IMR-90 (cell line): ENCODE results near the gene SLC4A9. TPM values are rescaled to one million over a fixed set of nuclear protein-coding genes. Genes with fewer than 3 reads are reported as not detected.
A peak's percentile ranks its signal among the peaks of the same experiment; 100 is the strongest.

Source experiments
- ATAC-seq: fragments of 200-7000 bp; cut with Tn5 transposase; 2 replicates; pipeline ENCODE4 v1.9.1; 2020; ENCODE audit warnings: low read depth, mild to moderate bottlenecking, moderate library complexity
- BruUV-seq: library from RNA; stranded (reverse); fragments of 400-500 nt; replicated peaks from 2 replicates; lab custom pipeline; 2021; lab: Mats Ljungman, UMichigan
- CTCF ChIA-PET: fragments of 300-600 bp; formaldehyde crosslinking; extraction: SDS; loops from one replicate; lab custom pipeline; 2021; ENCODE audit warnings: antibody characterized with exemption; lab: Yijun Ruan, JAX
- POLR2A ChIA-PET: fragments of 300-600 bp; sonication (Branson Sonifier 250); formaldehyde crosslinking; loops from one replicate; lab custom pipeline; 2022; ENCODE audit warnings: antibody characterized with exemption; ENCODE audit not compliant: unreplicated experiment; lab: Charles Lee
- DNase-seq: peaks from one replicate; pipeline ENCODE4 v3.0.0; 2013
- H2AFZ ChIP-seq: replicated peaks from 2 replicates; pipeline ENCODE3; 2013; ENCODE audit warnings: low read length, mild to moderate bottlenecking; ENCODE audit not compliant: poor library complexity
- H2AK5ac ChIP-seq: 2 replicates; pipeline ENCODE4 v1.6.1; 2013; ENCODE audit warnings: low read depth, low read length, inconsistent platforms
- H2AK9ac ChIP-seq: replicated peaks from 2 replicates; pipeline ENCODE3; 2013; ENCODE audit warnings: mild to moderate bottlenecking, low read depth, low read length, moderate library complexity; ENCODE audit not compliant: poor library complexity
- H2BK120ac ChIP-seq: 2 replicates; pipeline ENCODE4 v1.6.1; 2013; ENCODE audit warnings: low read depth, low read length, inconsistent platforms
- H2BK15ac ChIP-seq: 3 replicates; pipeline ENCODE4 v1.6.1; 2013; ENCODE audit warnings: low read depth, low read length, inconsistent platforms
- H2BK20ac ChIP-seq: 2 replicates; pipeline ENCODE4 v1.6.1; 2013; ENCODE audit warnings: low read depth, mild to moderate bottlenecking, inconsistent platforms, low read length, moderate library complexity
- H2BK5ac ChIP-seq: 2 replicates; pipeline ENCODE4 v1.6.1; 2013; ENCODE audit warnings: mild to moderate bottlenecking, low read depth, low read length, inconsistent platforms; ENCODE audit not compliant: poor library complexity, severe bottlenecking
- H3K14ac ChIP-seq: replicated peaks from 2 replicates; pipeline ENCODE4 v1.6.1; 2013; ENCODE audit warnings: low read depth, low read length, inconsistent platforms
- H3K18ac ChIP-seq: 2 replicates; pipeline ENCODE4 v1.6.1; 2013; ENCODE audit warnings: low read depth, low read length, control low read depth
- H3K23ac ChIP-seq: 2 replicates; pipeline ENCODE4 v1.6.1; 2013; ENCODE audit warnings: low read depth, low read length, inconsistent platforms
- H3K27ac ChIP-seq: 2 replicates; pipeline ENCODE4 v1.5.1; 2013; ENCODE audit warnings: mild to moderate bottlenecking, control low read depth, low read length; ENCODE audit not compliant: insufficient read depth
- H3K27me3 ChIP-seq: 2 replicates; pipeline ENCODE4 v1.6.1; 2013; ENCODE audit warnings: low read length; ENCODE audit not compliant: control insufficient read depth, insufficient read depth
- H3K36me3 ChIP-seq: 2 replicates; pipeline ENCODE4 v1.6.1; 2013; ENCODE audit warnings: low read length, mixed read lengths; ENCODE audit not compliant: control insufficient read depth, insufficient read depth
- H3K4ac ChIP-seq: 2 replicates; pipeline ENCODE4 v1.6.1; 2013; ENCODE audit warnings: low read depth, low read length, inconsistent platforms
- H3K4me1 ChIP-seq: 2 replicates; pipeline ENCODE4 v1.6.1; 2013; ENCODE audit warnings: low read length, mixed read lengths; ENCODE audit not compliant: control insufficient read depth, insufficient read depth
- H3K4me2 ChIP-seq: 2 replicates; pipeline ENCODE4 v1.6.1; 2013; ENCODE audit warnings: low read depth, mild to moderate bottlenecking, control low read depth, low read length, moderate library complexity
- H3K4me3 ChIP-seq: 2 replicates; pipeline ENCODE4 v1.5.1; 2013; ENCODE audit warnings: low read depth, mild to moderate bottlenecking, control low read depth, low read length, moderate library complexity; ENCODE audit not compliant: insufficient read depth
- H3K56ac ChIP-seq: 2 replicates; pipeline ENCODE4 v1.6.1; 2013; ENCODE audit warnings: low read length, inconsistent platforms; ENCODE audit not compliant: insufficient read depth; ENCODE audit errors: extremely low read depth
- H3K79me1 ChIP-seq, 2 experiments: 2 replicates each; pipeline ENCODE4 v1.6.1; 2013; ENCODE audit warnings: low read length in 2 of 2, inconsistent platforms in 1 of 2, low read depth in 1 of 2
- H3K9ac ChIP-seq: 2 replicates; pipeline ENCODE4 v1.6.1; 2013; ENCODE audit warnings: low read depth, low read length, control low read depth
- H3K9me1 ChIP-seq: 2 replicates; pipeline ENCODE4 v1.6.1; 2013; ENCODE audit warnings: low read length, inconsistent platforms; ENCODE audit not compliant: insufficient read depth
- H3K9me3 ChIP-seq: 2 replicates; pipeline ENCODE4 v1.6.1; 2013; ENCODE audit warnings: low read length; ENCODE audit not compliant: control insufficient read depth, insufficient read depth
- H4K20me1 ChIP-seq: 2 replicates; pipeline ENCODE4 v1.6.1; 2013; ENCODE audit warnings: low read length, inconsistent platforms; ENCODE audit not compliant: insufficient read depth
- H4K5ac ChIP-seq: 2 replicates; pipeline ENCODE4 v1.6.1; 2013; ENCODE audit warnings: mild to moderate bottlenecking, low read depth, low read length, control low read depth
- H4K8ac ChIP-seq, 2 experiments: 2 replicates each; pipeline ENCODE4 v1.6.1; 2013; ENCODE audit warnings: low read depth in 2 of 2, low read length in 2 of 2, control low read depth in 1 of 2, inconsistent platforms in 1 of 2
- H4K91ac ChIP-seq: 2 replicates; pipeline ENCODE4 v1.6.1; 2013; ENCODE audit warnings: low read depth, low read length, inconsistent platforms; ENCODE audit not compliant: insufficient read depth
- CEBPB ChIP-seq: IDR thresholded peaks from 2 replicates; pipeline ENCODE4 v1.6.1; 2012; ENCODE audit warnings: low read depth, low read length, improper control_type of control experiment
- CTCF ChIP-seq: conservative IDR thresholded peaks from 2 replicates; pipeline ENCODE4 v1.5.1; 2012; ENCODE audit warnings: mild to moderate bottlenecking, low read depth, low read length, improper control_type of control experiment
- MAFK ChIP-seq: IDR thresholded peaks from 2 replicates; pipeline ENCODE4 v1.6.1; 2012; ENCODE audit warnings: low read depth, low read length, improper control_type of control experiment
- MXI1 ChIP-seq: IDR thresholded peaks from 2 replicates; pipeline ENCODE4 v1.6.1; 2012; ENCODE audit warnings: low read depth, mild to moderate bottlenecking, low read length, moderate library complexity, borderline replicate concordance
- POLR2A ChIP-seq: IDR thresholded peaks from 2 replicates; pipeline ENCODE4 v1.6.1; 2012; ENCODE audit warnings: mild to moderate bottlenecking, low read depth, low read length
- RAD21 ChIP-seq: IDR thresholded peaks from 2 replicates; pipeline ENCODE4 v1.6.1; 2012; ENCODE audit warnings: low read length, improper control_type of control experiment
- RCOR1 ChIP-seq: IDR thresholded peaks from 2 replicates; pipeline ENCODE4 v1.6.1; 2012; ENCODE audit warnings: mild to moderate bottlenecking, low read length, improper control_type of control experiment; ENCODE audit not compliant: insufficient replicate concordance
- WGBS, 2 experiments: methylation state at CpG; one replicate each; pipeline versions ENCODE4 v1.1.5 to v1.1.7; 2013; ENCODE audit warnings: missing lambda C conversion rate in 2 of 2; ENCODE audit not compliant: insufficient read length in 1 of 2; ENCODE audit errors: extremely low coverage in 2 of 2; 5-methylcytosine and 5-hydroxymethylcytosine counted together
- dilution Hi-C: fragments of 300-500 bp; cut with HindIII; formaldehyde crosslinking; loops from one replicate; pipeline ENCODE4 v1.14.3; 2018; ENCODE audit warnings: low sequenced_read_pairs; ENCODE audit not compliant: unreplicated experiment
- in situ Hi-C: fragments of 300-500 bp; cut with MboI; formaldehyde crosslinking; loops from 3 replicates; pipeline ENCODE4 v1.14.3; 2019; ENCODE audit warnings: low sequenced_read_pairs, inconsistent platforms, mixed read lengths
- intact Hi-C: fragments of 100-400 bp; cut with micrococcal nuclease; formaldehyde crosslinking; loops from 2 replicates; pipeline ENCODE4 v1.10.0; 2022
- polyA plus RNA-seq, 3 experiments: library from polyadenylated mRNA; depleted of rRNA; stranded (reverse); fragments of >200 nt; gene quantifications; 2 replicates each; pipeline ENCODE4 v1.2.3, GENCODE V29; 2012; ENCODE audit warnings: low replicate concordance in 1 of 3
- total RNA-seq: library from RNA; depleted of rRNA; stranded (reverse); fragments of >200 nt; gene quantifications from 2 replicates; pipeline ENCODE4 v1.2.3, GENCODE V29; 2012

SLC4A9 gene
- total and polyA plus RNA-seq, 2 of the 4 experiments (the other 2 are of a cell fraction) = not detected

- in situ Hi-C loops = no loop called here
- ATAC-seq (no peak), DNase-seq (no peak)
- peaks cover 23% of the 10 kb centered on the region for H3K9me1 ChIP-seq
- H3K79me1 ChIP-seq = 0 out of 4 replicates have a peak, but pooled peaks cover 0 to 5% of the 10 kb centered on the region in 2 experiments
- no peak overlapping the region for H3K4me3 ChIP-seq
- peak overlapping the region; percentile 71 for H3K4ac ChIP-seq
- H2AK5ac ChIP-seq = no peak overlapping the region
- ChIA-PET POLR2A (no interaction called here), CTCF (interaction anchor here (0.8 to 1.4 kb wide), 3 partner anchors 20 to 81 kb away, joined by 3 to 4 read pairs (median 3); partner anchors contain the start of gene HBEGF)
- no peak overlapping the region for H3K4me2 ChIP-seq
- H3K27me3 ChIP-seq = no peaks in the 10 kb centered on the region
- no peak overlapping the region for H3K56ac ChIP-seq
- H3K4me1 ChIP-seq = peaks cover 26% of the 10 kb centered on the region
- H3K9me3 ChIP-seq = no peaks in the 10 kb centered on the region
- H2BK20ac ChIP-seq = peak overlapping the region; percentile 54
- H2BK120ac ChIP-seq = peak overlapping the region; percentile 41
- no peak overlapping the region for H3K18ac ChIP-seq
- no peak overlapping the region for H2AFZ ChIP-seq
- no peaks in the 10 kb centered on the region for H4K20me1 ChIP-seq
- intact Hi-C loops = no loop called here
- no TSS peak for BruUV-seq
- H4K5ac ChIP-seq = no peak overlapping the region
- H2AK9ac ChIP-seq = no peak overlapping the region
- H3K23ac ChIP-seq = no peak overlapping the region
- TF ChIP-seq CEBPB (no peak), MAFK (no peak), MXI1 (no peak), CTCF (no peak), RAD21 (no peak), RCOR1 (no peak), POLR2A (no peak)
- WGBS, 2 experiments = no CpG with 5 or more reads among the region's 3 CpGs
- 0 out of 4 replicates have a peak overlapping the region, but pooled peaks have one; percentile 24 to 39 for H4K8ac ChIP-seq
- H3K27ac ChIP-seq = no peak overlapping the region
- peak overlapping the region; percentile 91; the same call in 2 of the 3 replicates for H2BK15ac ChIP-seq
- peak overlapping the region; percentile 67 for H3K14ac ChIP-seq
- dilution Hi-C loops = no loop called here
- H2BK5ac ChIP-seq = no peak overlapping the region
- H3K9ac ChIP-seq = no peak overlapping the region
- H3K36me3 ChIP-seq = no peaks in the 10 kb centered on the region
- H4K91ac ChIP-seq = no peak overlapping the region; the same call in 1 of the 2 replicates
These were observed 34.5 kb upstream of the SLC4A9 start for GRCh38 chr5:140325486-140325885.
